NCI-H748 (cell line): ENCODE data around the gene UVRAG.
A peak's percentile ranks its signal among the peaks of the same experiment; 100 is the strongest.
"Not testable (repeated sequence)": the region's sequence is repeated elsewhere in the genome, so short reads cannot be mapped to it uniquely, and the experiment has no call there.

Experiments
- DNase-seq: peaks from one replicate; lab custom pipeline; 2025; ENCODE audit not compliant: unreplicated experiment; lab: John Stamatoyannopoulos, UW

Gene UVRAG

DNA sequence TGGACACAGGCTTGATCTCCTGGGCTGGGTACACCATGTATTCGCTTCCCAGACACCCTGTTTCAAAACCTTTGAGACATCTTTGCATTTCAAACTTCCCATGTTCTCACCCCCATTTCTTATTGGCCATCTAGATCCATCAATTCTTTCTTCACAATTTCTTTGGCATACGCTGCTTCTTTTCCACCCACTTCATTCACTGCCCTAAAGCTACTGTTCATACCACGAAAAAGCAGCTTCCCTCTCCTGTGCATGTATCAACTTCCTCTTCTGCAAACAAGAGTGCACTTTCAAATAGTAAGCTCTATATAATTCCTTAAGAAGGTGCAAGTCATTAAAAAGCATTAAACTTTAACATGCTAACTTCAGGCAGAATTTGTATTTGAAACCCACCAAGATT, 21.4 kb downstream of the UVRAG start:
- no peak for DNase-seq

DNA sequence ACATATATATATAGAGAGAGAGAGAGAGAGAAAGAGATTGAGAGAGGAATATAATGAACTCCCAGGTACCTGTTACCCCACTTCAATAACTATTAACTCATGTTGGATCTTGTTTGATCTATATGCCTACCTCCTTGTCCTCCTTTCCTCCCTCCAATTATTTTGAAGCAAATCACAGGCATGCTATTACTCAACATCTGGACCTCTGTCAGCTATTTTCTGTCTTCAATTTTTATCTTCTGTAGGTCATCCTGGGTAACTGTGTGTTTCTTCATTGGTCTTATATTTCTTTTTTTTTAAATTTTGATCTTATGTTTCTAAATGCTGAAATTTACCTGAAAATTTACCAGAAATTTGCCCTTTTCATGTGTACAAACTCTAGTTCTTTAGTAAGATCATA, 24.8 kb downstream of the UVRAG start:
- no peak for DNase-seq

DNA sequence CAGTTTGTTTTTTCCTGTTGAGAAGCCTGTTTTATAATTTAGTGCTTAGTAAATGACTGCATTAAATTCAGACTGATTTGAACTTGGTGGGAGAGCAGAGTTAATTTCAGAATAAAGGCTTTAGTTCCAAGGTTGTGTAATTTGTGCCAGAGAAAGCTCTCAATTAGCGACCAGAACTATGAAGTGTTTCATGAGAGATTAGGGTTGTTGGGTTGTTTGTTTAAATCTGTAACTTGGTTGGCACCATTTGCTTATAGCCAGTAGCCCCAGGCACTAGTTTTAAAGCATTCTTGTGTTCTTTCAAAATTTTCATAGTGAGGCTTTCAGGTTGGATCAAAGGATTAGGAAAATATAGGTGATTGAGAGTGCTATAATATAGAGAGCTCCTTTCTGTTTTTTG, 25.5 kb downstream of the UVRAG start:
- no peak for DNase-seq

DNA sequence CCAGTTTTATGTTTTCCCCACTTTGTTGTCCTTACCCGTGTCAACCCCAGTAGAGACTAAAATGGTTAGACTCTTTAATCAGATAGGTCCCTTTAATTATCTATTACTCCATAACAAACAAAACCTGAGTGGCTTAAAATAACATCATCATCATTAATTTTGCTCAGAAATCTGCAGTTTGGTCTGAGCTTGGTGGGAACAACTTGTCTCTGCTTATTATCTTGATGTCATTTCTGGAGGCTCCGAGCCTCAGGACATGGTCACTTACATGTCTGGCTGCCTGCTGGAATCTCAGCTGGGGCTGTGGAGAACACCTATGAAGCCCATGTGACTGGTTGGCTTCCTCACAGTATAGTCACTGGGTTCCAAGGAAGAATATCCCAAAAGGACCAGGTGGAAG, 26.7 kb downstream of the UVRAG start:
- no peak for DNase-seq

DNA sequence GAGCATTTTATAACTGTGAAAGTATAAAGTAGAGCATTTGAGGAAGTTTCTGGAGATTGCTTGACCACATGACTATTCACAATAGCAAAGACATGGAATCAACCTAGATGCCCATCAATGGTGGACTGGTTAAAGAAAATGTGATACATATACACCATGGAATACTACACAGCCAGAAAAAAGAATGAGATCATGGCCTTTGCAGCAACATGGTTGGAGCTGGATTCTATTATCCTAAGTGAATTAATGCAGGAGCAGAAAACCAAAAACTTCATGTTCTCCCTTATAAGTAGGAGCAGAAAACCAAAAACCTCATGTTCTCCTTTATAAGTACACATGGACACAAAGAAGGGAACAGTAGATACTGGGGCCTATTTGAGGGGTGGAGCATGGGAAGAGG, 30.3 kb downstream of the UVRAG start:
- DNase-seq: no peak

DNA sequence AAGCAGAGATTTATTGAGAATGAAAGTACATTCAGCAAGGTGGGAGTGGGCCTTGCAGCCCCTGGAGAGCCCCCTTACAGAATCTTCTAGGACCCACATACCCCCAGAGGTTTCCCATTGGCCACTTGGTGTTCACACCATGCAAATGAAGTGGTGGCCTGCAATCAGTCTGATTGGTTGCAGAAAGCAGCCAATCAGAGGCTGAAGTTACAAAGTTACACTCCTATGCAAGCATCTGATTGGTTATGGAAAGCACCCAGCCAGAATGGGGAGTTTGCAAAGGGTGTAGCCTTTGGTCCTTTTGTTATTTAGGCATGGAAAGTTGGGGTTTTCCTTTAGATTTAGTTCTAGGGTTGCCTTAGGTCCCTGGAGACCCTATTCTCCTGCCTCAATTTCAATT, 34.9 kb downstream of the UVRAG start:
- no peak for DNase-seq

DNA sequence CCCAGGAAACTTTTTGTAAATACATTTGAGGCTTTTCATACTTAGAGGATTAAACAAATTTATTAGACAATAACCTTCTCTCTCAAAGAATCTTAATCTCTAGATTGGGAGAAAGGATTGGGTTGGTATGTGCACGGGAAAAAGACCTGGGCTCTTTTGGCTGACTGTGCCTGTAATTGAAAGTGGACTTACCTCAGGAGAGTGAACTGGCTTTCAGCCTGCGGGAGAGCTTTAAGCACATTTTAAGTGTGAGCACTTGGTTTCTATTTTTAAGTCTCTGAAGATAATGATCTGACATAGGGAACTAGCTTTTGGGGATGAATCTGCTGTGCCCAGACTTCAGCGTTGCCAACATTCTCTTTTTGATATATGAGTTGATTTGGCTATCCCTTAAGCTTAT, 35.8 kb downstream of the UVRAG start:
- no peak for DNase-seq

DNA sequence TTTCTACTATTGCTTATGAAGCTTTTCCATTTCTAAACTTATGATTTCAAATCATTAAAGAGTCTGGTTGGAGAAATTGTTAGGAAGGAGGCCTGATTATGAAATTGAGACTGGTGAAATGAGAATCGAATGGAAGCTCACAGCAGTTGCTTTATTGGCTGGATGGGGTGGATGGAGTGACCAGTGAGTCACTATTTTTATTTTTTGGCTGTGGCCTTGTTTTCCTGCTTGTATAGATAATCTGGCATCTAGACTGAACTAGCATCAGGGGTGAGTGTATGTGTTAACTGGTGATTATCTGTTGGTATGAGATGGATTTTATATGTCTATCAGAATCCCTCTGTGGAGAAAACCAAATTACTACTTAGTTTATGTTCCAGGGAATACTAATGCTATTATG, 36.2 kb downstream of the UVRAG start:
- no peak for DNase-seq

DNA sequence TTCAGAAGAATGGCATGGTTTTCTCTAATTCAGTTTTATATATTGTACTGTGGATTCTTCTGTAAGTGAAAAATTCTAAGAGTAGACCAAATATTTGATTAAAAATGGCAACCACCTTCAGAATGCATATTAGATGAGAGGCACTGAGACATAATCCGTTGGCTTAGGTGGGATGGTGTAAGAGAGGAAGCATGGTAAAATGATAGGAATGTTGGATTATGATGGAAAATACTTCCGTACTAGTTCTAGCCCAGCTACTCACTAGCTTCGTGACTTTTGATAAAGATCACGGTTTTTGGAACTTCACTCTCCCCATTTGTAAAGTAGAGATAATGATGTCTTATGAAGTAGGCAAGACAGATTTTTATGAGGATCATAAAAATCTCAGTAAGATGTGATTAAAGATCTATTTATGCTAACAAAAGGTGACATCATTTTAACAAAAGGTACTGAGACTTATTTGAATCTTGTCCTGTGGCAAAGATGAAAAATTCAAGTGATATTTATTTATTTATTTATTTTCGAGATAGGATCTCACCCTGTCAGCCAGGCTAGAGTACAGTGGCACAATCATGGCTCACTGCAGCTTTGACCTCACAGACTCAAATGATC, 37.5 kb downstream of the UVRAG start:
- DNase-seq: no peak

DNA sequence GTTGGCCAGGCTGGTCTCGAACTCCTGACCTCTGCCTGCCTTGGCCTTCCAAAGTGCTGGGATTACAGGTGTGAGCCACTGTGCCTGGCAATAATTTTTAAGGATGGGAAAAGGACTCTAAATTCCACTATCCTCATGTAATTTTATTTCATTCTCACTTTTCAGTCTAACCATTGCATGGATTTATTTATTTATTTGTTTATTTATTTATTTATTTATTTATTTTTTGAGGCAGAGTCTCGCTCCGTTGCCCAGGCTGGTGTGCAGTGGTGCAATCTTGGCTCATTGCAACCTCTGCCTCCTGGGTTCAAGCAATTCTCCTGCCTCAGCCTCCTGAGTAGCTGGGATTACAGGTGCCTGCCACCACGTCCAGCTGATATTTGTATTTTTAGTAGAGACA, 38.6 kb downstream of the UVRAG start:
- DNase-seq: not testable (repeated sequence)

DNA sequence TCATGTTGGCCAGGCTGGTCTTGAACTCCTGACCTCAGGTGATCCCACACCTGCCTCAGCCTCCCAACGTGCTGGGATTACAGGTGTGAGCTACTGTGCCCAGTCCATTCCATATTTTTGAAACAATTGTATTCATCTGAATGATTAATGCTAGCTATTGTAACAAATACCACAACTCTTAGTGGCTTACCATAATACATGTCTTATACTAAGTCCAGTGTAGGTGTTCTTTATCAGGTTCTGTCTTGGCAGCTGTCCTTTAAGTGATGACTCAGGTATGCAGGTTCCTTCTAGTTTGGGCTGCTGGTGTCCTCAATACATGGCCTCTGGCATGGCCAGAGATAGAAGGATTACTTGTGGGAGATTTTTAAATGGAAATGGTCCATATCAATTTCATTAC, 39.0 kb downstream of the UVRAG start:
- no peak for DNase-seq

DNA sequence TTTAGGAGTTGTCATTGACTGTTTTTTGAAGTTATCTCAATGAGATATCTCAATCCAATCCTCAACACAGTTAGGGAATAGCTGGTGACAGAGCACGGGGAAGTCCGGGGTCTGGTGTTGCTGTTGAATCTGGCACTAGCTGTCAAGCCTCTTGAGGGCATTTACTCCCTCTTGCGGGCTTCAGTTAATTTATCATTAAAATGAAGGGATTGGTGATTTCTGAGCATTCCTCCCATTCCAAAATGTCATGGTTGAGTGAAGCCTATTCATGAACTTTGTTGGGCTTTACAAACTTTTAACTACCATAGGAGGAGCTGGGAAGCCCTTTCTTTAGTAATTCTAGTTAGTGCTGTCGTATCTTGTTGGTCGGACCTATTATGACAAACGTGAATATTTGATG, 40.2 kb downstream of the UVRAG start:
- no peak for DNase-seq

DNA sequence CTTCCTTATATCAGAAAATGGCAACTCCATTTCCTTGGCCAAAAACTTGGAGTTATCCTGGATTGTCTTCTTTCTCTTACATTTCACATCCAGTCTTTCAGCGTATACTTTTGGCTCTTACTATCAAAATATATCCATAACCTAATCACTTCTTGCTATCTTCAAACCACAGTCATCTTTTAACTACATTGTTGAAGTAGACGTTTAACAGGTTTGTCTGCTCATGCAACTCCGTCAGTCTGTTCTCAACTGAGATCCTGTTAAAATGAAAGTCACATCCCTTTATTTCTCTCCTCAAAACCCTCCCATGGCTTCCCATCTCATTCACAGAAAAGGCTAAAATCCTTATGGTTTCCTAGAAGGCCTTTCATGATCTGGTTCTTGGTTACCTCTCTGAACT, 41.9 kb downstream of the UVRAG start:
- no peak for DNase-seq

DNA sequence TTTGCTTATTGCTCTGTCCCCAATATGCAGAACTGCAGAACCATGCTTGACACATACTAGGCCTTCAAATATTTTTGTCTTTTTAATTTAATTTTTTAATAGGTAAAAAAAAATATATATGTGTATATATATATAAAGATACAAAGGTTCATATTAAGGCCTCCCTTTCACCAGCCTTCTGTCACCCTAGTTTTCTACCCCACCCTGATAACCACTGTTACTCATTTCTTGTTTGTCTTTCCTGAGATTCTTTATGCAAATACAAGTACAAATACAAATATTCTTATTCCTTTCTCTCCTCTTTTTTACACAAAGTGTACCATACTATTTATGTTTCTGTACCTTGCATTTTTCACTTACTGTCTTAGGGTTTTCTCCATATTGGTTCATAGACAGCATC, 43.0 kb downstream of the UVRAG start:
- DNase-seq: no peak

DNA sequence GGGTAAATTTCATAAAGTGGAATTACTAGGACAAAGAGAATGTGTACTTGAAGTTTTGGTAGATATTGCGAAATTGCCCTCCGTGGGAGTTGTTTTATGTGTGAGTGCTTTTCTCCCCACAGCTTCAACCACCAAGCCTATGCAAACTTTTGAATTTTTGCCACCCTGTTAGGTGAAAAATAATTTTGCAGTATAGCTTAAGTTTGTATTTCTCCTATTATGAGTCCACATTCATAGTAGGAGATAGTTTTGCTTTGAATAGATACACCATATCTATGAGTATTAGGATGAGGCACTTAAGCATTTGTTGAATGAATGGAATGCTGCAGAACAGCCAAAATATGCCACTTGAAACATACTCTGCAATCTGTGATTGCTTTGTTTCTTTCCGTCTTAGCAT, 43.6 kb downstream of the UVRAG start:
- DNase-seq: no peak

DNA sequence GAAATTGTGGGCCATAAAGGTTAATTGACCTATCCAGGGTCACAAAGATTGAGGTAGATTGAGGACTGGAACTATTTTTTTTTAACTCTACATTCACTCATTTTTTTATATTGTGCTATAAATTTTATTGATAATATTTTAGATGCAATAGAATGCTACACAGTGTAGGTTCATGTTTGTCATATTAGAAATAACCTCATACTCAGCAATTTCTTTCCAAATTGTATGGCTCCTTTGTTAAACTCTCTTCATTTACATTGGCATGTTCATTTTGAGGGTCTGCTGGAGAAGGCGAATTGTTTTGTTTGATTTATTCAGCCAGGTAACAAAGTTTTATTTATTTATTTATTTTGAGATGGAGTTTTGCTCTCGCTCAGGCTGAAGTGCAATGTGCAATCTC, 44.6 kb downstream of the UVRAG start:
- no peak for DNase-seq

DNA sequence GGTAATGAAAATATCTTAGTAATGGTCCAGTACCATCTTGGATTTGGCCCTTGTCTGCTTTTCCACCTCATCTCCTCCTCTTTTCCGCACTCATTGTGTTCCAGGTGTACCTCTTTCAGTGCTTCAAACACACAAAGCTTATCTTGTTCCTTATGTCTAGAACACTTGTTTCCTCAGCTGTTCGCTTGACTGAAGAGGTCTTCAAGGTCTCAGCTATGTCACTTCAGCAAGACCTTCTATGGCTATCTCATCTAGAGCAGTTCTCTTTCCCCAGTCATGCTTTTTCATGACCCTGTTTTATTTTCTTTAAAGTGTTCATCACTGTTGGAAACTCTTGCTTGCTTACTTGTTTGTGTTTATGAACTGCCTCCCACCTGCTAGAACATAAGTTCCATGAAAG, 47.4 kb downstream of the UVRAG start:
- no peak for DNase-seq

DNA sequence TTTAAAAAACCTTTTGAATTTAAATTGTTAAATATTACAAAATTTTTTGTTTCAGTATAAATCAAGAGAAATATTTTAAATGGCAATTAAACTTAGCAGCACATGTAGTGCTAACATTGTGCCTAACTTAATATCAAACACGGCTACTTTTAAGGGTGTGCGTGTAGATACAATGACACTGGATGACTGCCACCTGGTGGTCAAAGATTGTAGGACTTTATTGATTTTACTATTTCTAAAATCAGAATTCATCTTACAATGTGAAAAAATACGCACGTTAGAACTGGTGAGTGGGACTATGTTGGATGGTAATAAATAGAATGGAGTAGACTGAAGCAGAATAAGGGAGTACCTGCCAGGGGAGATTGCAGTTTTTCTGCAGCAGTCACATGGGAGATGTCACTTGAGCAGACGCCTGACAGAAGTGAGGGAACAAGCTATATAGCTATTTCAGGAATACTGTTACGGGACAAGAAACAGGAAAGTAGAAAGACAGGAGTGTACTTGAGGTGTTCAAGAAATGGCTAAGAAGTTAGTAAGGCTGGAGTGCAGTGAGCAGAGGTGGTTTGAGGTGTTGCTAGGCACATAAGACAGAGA, 52.9 kb downstream of the UVRAG start:
- peak; percentile 57 for DNase-seq

DNA sequence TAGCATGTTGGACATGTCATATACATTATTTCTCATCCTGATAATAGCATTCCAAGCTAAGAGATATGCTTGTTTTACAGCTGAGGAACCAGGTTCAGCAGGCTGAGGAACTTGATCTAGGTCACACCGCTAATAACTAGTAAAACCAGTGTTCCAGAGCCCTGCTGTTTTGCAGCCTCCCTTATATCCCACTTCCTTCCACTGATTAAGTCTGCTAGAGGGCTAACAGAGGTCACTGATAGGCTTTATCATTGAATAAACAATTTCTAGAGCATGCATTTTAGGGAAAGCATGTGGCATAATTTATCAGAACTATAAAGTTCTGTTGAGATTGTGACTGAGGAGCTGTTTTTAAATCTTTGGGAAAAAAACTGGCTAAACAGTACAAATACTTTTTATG, 54.0 kb downstream of the UVRAG start:
- DNase-seq: no peak

DNA sequence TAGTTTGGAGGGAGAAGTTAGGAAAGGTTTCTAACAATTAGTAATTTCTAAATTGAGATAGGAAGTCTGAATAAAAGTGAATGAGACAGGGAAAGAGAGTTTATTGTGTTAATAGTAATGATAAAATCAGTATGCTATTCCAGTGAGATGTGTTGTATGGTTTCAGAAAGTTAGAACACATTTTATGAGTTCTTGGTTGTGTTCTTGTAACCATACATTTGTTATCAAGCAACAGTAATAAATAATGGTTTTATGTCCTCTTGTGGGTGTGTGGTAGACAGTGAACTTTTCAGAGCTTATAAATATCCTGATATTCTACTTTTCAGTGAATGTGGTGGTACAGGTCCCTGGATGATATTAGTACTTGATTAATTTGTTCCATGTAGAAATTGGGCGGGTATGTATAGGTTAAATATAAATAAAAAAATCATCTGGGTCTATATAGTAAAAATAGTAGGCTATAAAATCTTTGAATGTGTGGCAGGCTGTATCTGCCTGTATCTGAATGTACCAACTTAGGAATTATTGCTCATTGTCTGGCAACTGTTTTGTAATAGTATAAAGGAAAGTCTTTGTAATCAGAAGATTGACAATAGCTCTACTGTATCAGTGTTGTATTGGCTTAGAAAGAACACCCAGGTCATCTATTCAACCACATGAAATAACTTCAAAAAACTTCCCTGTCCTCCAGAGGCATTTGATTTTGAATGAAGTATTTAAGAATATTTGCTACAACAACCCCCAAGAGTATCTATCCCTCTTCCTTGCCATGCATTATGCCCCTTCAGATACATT, 54.8 kb downstream of the UVRAG start:
- no peak for DNase-seq

DNA sequence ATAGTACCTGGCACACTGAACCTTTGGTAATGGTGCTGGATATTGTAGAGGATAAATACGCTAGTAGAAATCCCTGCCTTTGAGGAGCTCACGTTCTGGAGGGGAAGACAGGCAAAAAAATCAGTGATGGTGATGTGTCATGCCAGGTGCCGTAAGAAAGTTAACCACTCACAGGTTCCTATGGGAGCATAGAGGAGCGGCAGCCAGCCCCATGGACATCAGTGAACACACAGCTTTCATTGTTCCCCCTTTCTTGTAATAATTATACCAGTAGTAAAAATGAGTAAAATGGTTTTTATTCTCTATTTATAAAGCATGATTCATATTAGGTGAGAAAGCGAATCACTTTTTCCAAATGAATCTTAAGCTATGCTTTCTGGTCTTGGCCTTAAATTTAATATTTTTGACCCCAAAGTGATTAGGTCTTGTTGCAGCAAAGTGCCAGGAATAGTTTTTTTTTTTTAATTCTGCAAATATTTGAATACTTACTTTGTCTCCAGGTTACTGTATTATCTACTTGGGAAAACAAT, 57.9 kb downstream of the UVRAG start:
- no peak for DNase-seq
